SJSA1 (cell line): ENCODE data around the gene EPHA10. TPM values are rescaled to one million over a fixed set of nuclear protein-coding genes. Genes with fewer than 3 reads are reported as not detected.
"Not testable (repeated sequence)": the region's sequence is repeated elsewhere in the genome, so short reads cannot be mapped to it uniquely, and the experiment has no call there.

Experiments
- DNase-seq, 2 experiments: peaks; one replicate each; pipeline ENCODE4 v3.0.0-alpha.2; 2015 to 2020; ENCODE audit warnings: low spot score in 2 of 2, low read depth in 1 of 2
- H3K27ac ChIP-seq: fragments of 250-450 bp; sonication (Bioruptor Pico); 2 replicates; pipeline ENCODE4 v1.5.1; 2020; ENCODE audit warnings: mild to moderate bottlenecking, moderate library complexity
- H3K27me3 ChIP-seq: fragments of 250-450 bp; sonication (Bioruptor Pico); replicated peaks from 2 replicates; pipeline ENCODE4 v1.5.1; 2020; ENCODE audit warnings: mild to moderate bottlenecking, moderate library complexity
- H3K36me3 ChIP-seq: fragments of 250-450 bp; sonication (Bioruptor Pico); 2 replicates; pipeline ENCODE4 v1.5.1; 2020; ENCODE audit warnings: mild to moderate bottlenecking
- H3K4me1 ChIP-seq: fragments of 250-450 bp; sonication (Bioruptor Pico); replicated peaks from 2 replicates; pipeline ENCODE4 v1.6.1; 2021; ENCODE audit warnings: mild to moderate bottlenecking
- H3K4me3 ChIP-seq: fragments of 250-450 bp; sonication (Bioruptor Pico); 2 replicates; pipeline ENCODE4 v1.5.1; 2020; ENCODE audit warnings: mild to moderate bottlenecking
- H3K9me3 ChIP-seq: fragments of 250-450 bp; sonication (Bioruptor Pico); replicated peaks from 2 replicates; pipeline ENCODE4 v1.5.1; 2020; ENCODE audit warnings: mild to moderate bottlenecking
- total RNA-seq: library from RNA; depleted of rRNA; stranded (reverse); fragments of >200 nt; shearing (Covaris generic); gene quantifications from 2 replicates; pipeline ENCODE4 v1.2.3, GENCODE V29; 2014

Gene EPHA10
- total RNA-seq, 1 experiment from 2014 or later, result not detected

- Histone ChIP-seq H3K36me3 (peaks cover 97% of the 10 kb centered on the region), H3K9me3 (no peaks in the 10 kb centered on the region)
- DNase-seq, result no peak
These were observed 61.9 kb downstream of the EPHA10 start for GRCh38 chr1:37703061-37703460.

GRCh38 chr1:37701051-37701450 is 63.9 kb downstream of the EPHA10 start:
- H3K27me3 ChIP-seq, result no peaks in the 10 kb centered on the region
- peaks cover 97% of the 10 kb centered on the region for H3K36me3 ChIP-seq
- no peak overlapping the region for H3K4me3 ChIP-seq

More at GRCh38 chr1:37703061-37703460, 61.9 kb downstream of the EPHA10 start:
- no peaks in the 10 kb centered on the region for H3K4me1 ChIP-seq
- H3K4me3 ChIP-seq, result no peak overlapping the region
- no peak overlapping the region for H3K27ac ChIP-seq
- H3K27me3 ChIP-seq, result no peaks in the 10 kb centered on the region

GRCh38 chr1:37699147-37699546 is 65.8 kb downstream of the EPHA10 start:
- Histone ChIP-seq H3K36me3 (peaks cover 98% of the 10 kb centered on the region), H3K27me3 (no peaks in the 10 kb centered on the region), H3K27ac (no peak overlapping the region), H3K4me1 (peaks cover 5% of the 10 kb centered on the region; the same call in 1 of the 2 replicates), H3K4me3 (no peak overlapping the region), H3K9me3 (no peaks in the 10 kb centered on the region)
- no peak for DNase-seq

More at GRCh38 chr1:37701051-37701450, 63.9 kb downstream of the EPHA10 start:
- no peaks in the 10 kb centered on the region for H3K9me3 ChIP-seq
- DNase-seq, result no peak
- no peak overlapping the region for H3K27ac ChIP-seq
- H3K4me1 ChIP-seq, result no peaks in the 10 kb centered on the region

GRCh38 chr1:37697737-37698136 is 67.2 kb downstream of the EPHA10 start:
- Histone ChIP-seq H3K4me3 (no peak overlapping the region), H3K27me3 (no peaks in the 10 kb centered on the region), H3K27ac (no peak overlapping the region), H3K4me1 (peaks cover 9% of the 10 kb centered on the region; the same call in 1 of the 2 replicates), H3K9me3 (no peaks in the 10 kb centered on the region), H3K36me3 (peaks cover 95% of the 10 kb centered on the region)
- DNase-seq, result no peak

GRCh38 chr1:37697090-37697489 is 67.8 kb downstream of the EPHA10 start:
- H3K27ac ChIP-seq, result no peak overlapping the region
- H3K9me3 ChIP-seq, result no peaks in the 10 kb centered on the region
- H3K36me3 ChIP-seq, result peaks cover 92% of the 10 kb centered on the region
- peaks cover 9% of the 10 kb centered on the region; the same call in 1 of the 2 replicates for H3K4me1 ChIP-seq
- DNase-seq, result no peak
- H3K27me3 ChIP-seq, result no peaks in the 10 kb centered on the region
- no peak overlapping the region for H3K4me3 ChIP-seq

GRCh38 chr1:37692834-37693175 is 72.1 kb downstream of the EPHA10 start:
- DNase-seq, result no peak
- peaks cover 67% of the 10 kb centered on the region for H3K36me3 ChIP-seq
- H3K27me3 ChIP-seq, result no peaks in the 10 kb centered on the region
- peak overlapping the region; percentile 83 for H3K4me3 ChIP-seq
- H3K4me1 ChIP-seq, result peaks cover 29% of the 10 kb centered on the region
- H3K9me3 ChIP-seq, result no peaks in the 10 kb centered on the region
- H3K27ac ChIP-seq, result peak overlapping the region; percentile 96

- DNase-seq, result peak; percentile 95 to 99
- Histone ChIP-seq H3K36me3 (peaks cover 65% of the 10 kb centered on the region), H3K27me3 (no peaks in the 10 kb centered on the region)
These were observed 72.7 kb downstream of the EPHA10 start, which contains the start of gene CDCA8 for GRCh38 chr1:37692078-37692833. CDCA8 (plus strand) TSS chr1:37692516; CDS start chr1:37692691, 175 bp downstream.

GRCh38 chr1:37691497-37692077 is 73.3 kb downstream of the EPHA10 start:
- DNase-seq, result peak in 1 of 2 experiments; percentile 59
- Histone ChIP-seq H3K9me3 (no peaks in the 10 kb centered on the region), H3K27me3 (no peaks in the 10 kb centered on the region), H3K27ac (peak overlapping the region; percentile 13; the same call in 1 of the 2 replicates), H3K4me3 (peak overlapping the region; percentile 83), H3K36me3 (peaks cover 60% of the 10 kb centered on the region), H3K4me1 (peaks cover 29% of the 10 kb centered on the region)

More at GRCh38 chr1:37692078-37692833, 72.7 kb downstream of the EPHA10 start, which contains the start of gene CDCA8:
- Histone ChIP-seq H3K27ac (peak within 1 kb of the TSS; percentile 96), H3K4me3 (peak within 1 kb of the TSS; percentile 83), H3K9me3 (no peaks in the 10 kb centered on the region), H3K4me1 (peaks cover 29% of the 10 kb centered on the region)

GRCh38 chr1:37688926-37689325 is 76.0 kb downstream of the EPHA10 start:
- Histone ChIP-seq H3K27ac (no peak overlapping the region), H3K4me1 (peaks cover 23% of the 10 kb centered on the region), H3K36me3 (peaks cover 57% of the 10 kb centered on the region), H3K27me3 (no peaks in the 10 kb centered on the region), H3K4me3 (no peak overlapping the region), H3K9me3 (no peaks in the 10 kb centered on the region)
- no peak for DNase-seq

- not testable (repeated sequence) for DNase-seq, H3K4me3 ChIP-seq, H3K27ac ChIP-seq, H3K27me3 ChIP-seq, H3K9me3 ChIP-seq
- Histone ChIP-seq H3K4me1 (peaks cover 20% of the 10 kb centered on the region), H3K36me3 (peaks cover 59% of the 10 kb centered on the region)
These were observed 77.2 kb downstream of the EPHA10 start for GRCh38 chr1:37687764-37688163.

- peaks cover 9% of the 10 kb centered on the region for H3K4me1 ChIP-seq
- H3K4me3 ChIP-seq, result no peak overlapping the region
- no peak overlapping the region for H3K27ac ChIP-seq
- no peak for DNase-seq
- H3K36me3 ChIP-seq, result peaks cover 67% of the 10 kb centered on the region
- no peaks in the 10 kb centered on the region for H3K27me3 ChIP-seq
- H3K9me3 ChIP-seq, result no peaks in the 10 kb centered on the region
These were observed 79.2 kb downstream of the EPHA10 start for GRCh38 chr1:37685722-37686121.

- not testable (repeated sequence) for H3K4me1 ChIP-seq, H3K27ac ChIP-seq, H3K9me3 ChIP-seq, H3K4me3 ChIP-seq, DNase-seq, H3K27me3 ChIP-seq
- peaks cover 63% of the 10 kb centered on the region for H3K36me3 ChIP-seq
These were observed 80.7 kb downstream of the EPHA10 start for GRCh38 chr1:37684182-37684581.

- H3K4me1 ChIP-seq, result no peaks in the 10 kb centered on the region
- no peaks in the 10 kb centered on the region for H3K9me3 ChIP-seq
- peaks cover 49% of the 10 kb centered on the region for H3K36me3 ChIP-seq
- H3K27ac ChIP-seq, result no peak overlapping the region
- H3K27me3 ChIP-seq, result no peaks in the 10 kb centered on the region
- DNase-seq, result peak; percentile 58 to 75
- H3K4me3 ChIP-seq, result no peak overlapping the region
These were observed 82.5 kb downstream of the EPHA10 start for GRCh38 chr1:37682334-37682987.

GRCh38 chr1:37680933-37681332 is 84.0 kb downstream of the EPHA10 start:
- Histone ChIP-seq H3K27me3 (0 out of 2 replicates have a peak, but pooled peaks cover 3% of the 10 kb centered on the region), H3K4me1 (no peaks in the 10 kb centered on the region), H3K4me3 (no peak overlapping the region), H3K36me3 (peaks cover 41% of the 10 kb centered on the region), H3K9me3 (no peaks in the 10 kb centered on the region), H3K27ac (no peak overlapping the region)
- no peak for DNase-seq
